HepG2 (cell line): ENCODE results near the gene TAF3. TPM values are rescaled to one million over a fixed set of nuclear protein-coding genes. Genes with fewer than 3 reads are reported as not detected.

Experiments
- AGO2 ChIP-seq: fragments of 200-400 bp; formaldehyde crosslinking; optimal IDR thresholded peaks from 2 replicates; pipeline ENCODE3; 2017; ENCODE audit warnings: mild to moderate bottlenecking, low read depth, low read length, moderate library complexity
- BRD4 ChIP-seq: sonication (generic); formaldehyde crosslinking; IDR thresholded peaks from 2 replicates; pipeline ENCODE4 v1.4.0; 2020; ENCODE audit warnings: missing genetic modification reagents
- FOXK1 ChIP-seq: sonication (generic); formaldehyde crosslinking; IDR thresholded peaks from 2 replicates; pipeline ENCODE4 v1.4.0; 2020; ENCODE audit warnings: low read depth, missing genetic modification reagents, borderline replicate concordance
- KMT2A ChIP-seq: sonication (generic); formaldehyde crosslinking; IDR thresholded peaks from 2 replicates; pipeline ENCODE4 v1.4.0; 2020; ENCODE audit warnings: missing genetic modification reagents
- MEF2D ChIP-seq: sonication (generic); formaldehyde crosslinking; IDR thresholded peaks from 2 replicates; pipeline ENCODE4 v1.5.1; 2020; ENCODE audit warnings: mild to moderate bottlenecking, missing genetic modification reagents
- POLR2A ChIP-seq, 2 experiments: IDR thresholded peaks; 2 replicates each; pipeline ENCODE4 v1.6.1; 2011; ENCODE audit warnings: low read depth in 2 of 2, low read length in 2 of 2, mild to moderate bottlenecking in 1 of 2, moderate library complexity in 1 of 2; ENCODE audit not compliant: insufficient read depth in 1 of 2
- RXRA ChIP-seq: sonication (generic); formaldehyde crosslinking; IDR thresholded peaks from 2 replicates; pipeline ENCODE4 v1.5.1; 2020; ENCODE audit warnings: missing genetic modification reagents
- ZNF18 ChIP-seq: sonication (generic); formaldehyde crosslinking; IDR thresholded peaks from 2 replicates; pipeline ENCODE4 v1.8.0; 2022; ENCODE audit warnings: mild to moderate bottlenecking, missing genetic modification reagents; ENCODE audit not compliant: insufficient replicate concordance
- ZNF281 ChIP-seq: sonication (generic); formaldehyde crosslinking; IDR thresholded peaks from 2 replicates; pipeline ENCODE4 v1.4.0; 2020; ENCODE audit warnings: missing genetic modification reagents, borderline replicate concordance
- ZNF513 ChIP-seq: sonication (generic); formaldehyde crosslinking; conservative IDR thresholded peaks from 2 replicates; pipeline ENCODE4 v1.5.0; 2020; ENCODE audit warnings: missing genetic modification reagents
- ZNF619 ChIP-seq: sonication (generic); formaldehyde crosslinking; IDR thresholded peaks from 2 replicates; pipeline ENCODE4 v1.4.0; 2020; ENCODE audit warnings: mild to moderate bottlenecking, missing genetic modification reagents
- ZNF674 ChIP-seq: sonication (generic); formaldehyde crosslinking; IDR thresholded peaks from 2 replicates; pipeline ENCODE4 v1.5.0; 2020; ENCODE audit warnings: low read depth, mild to moderate bottlenecking, missing genetic modification reagents
- ZNF749 ChIP-seq: sonication (generic); formaldehyde crosslinking; IDR thresholded peaks from 2 replicates; pipeline ENCODE4 v1.8.0; 2022; ENCODE audit warnings: mild to moderate bottlenecking, missing genetic modification reagents, moderate library complexity, borderline replicate concordance
- polyA plus RNA-seq, 8 experiments: library from polyadenylated mRNA; depleted of rRNA in 3 of 8; stranded (reverse) in 7 of 8; unstranded in 1 of 8; fragments of >200 nt; fragmentation: Illumina TruSeq in 4 of 8; extraction: Trizol in 4 of 8; gene quantifications; 2 replicates each; pipeline versions ENCODE4 v1.2.1 to v1.2.3, GENCODE V29; 2011 to 2016; ENCODE audit warnings: low read depth in 4 of 8, missing spikeins in 1 of 8, mixed read lengths in 1 of 8; ENCODE audit not compliant: insufficient read depth in 1 of 8
- total RNA-seq, 5 experiments: library from RNA; depleted of rRNA; stranded (reverse); fragments of >200 nt; fragmentation: Illumina TruSeq; extraction: Trizol; gene quantifications; 2 replicates each; pipeline ENCODE4 v1.2.3, GENCODE V29; 2016; ENCODE audit warnings: low read depth in 1 of 5
- TF ChIP-seq, protein P1 (sequence below): sonication (generic); formaldehyde crosslinking; IDR thresholded peaks from 2 replicates; pipeline ENCODE4 v1.4.0; 2020; ENCODE audit warnings: missing genetic modification reagents

TAF3 gene
- total and polyA plus RNA-seq, 2 of the 13 experiments (the other 11 are each of a cell fraction or from before 2014, with no cell fraction given), result 1.7 to 2.9 TPM

- TF ChIP-seq AGO2 (peak; percentile 73), ZNF619 (CRISPR knock-in tag) (peak; percentile 84; the same call in 1 of the 2 replicates), KMT2A (peak; percentile 86), MEF2D (CRISPR knock-in tag) (peak; percentile 77), ZNF513 (no peak), FOXK1 (CRISPR knock-in tag) (peak; percentile 37; the same call in 1 of the 2 replicates), ZNF749 (CRISPR knock-in tag) (peak; percentile 57; the same call in 1 of the 2 replicates), POLR2A (IDR thresholded peaks at IDR 0.05; ENCODE audit: insufficient read depth in 1 of 2, low read depth in 2 of 2, low read length in 2 of 2) (peak; percentile 90 to 96), ZNF674 (CRISPR knock-in tag) (no peak), RXRA (no peak), BRD4 (0 out of 2 replicates have a peak, but pooled peaks have one; percentile 54), ZNF18 (CRISPR knock-in tag) (no peak), ZNF281 (CRISPR knock-in tag) (no peak)
- TF ChIP-seq, protein P1, sequence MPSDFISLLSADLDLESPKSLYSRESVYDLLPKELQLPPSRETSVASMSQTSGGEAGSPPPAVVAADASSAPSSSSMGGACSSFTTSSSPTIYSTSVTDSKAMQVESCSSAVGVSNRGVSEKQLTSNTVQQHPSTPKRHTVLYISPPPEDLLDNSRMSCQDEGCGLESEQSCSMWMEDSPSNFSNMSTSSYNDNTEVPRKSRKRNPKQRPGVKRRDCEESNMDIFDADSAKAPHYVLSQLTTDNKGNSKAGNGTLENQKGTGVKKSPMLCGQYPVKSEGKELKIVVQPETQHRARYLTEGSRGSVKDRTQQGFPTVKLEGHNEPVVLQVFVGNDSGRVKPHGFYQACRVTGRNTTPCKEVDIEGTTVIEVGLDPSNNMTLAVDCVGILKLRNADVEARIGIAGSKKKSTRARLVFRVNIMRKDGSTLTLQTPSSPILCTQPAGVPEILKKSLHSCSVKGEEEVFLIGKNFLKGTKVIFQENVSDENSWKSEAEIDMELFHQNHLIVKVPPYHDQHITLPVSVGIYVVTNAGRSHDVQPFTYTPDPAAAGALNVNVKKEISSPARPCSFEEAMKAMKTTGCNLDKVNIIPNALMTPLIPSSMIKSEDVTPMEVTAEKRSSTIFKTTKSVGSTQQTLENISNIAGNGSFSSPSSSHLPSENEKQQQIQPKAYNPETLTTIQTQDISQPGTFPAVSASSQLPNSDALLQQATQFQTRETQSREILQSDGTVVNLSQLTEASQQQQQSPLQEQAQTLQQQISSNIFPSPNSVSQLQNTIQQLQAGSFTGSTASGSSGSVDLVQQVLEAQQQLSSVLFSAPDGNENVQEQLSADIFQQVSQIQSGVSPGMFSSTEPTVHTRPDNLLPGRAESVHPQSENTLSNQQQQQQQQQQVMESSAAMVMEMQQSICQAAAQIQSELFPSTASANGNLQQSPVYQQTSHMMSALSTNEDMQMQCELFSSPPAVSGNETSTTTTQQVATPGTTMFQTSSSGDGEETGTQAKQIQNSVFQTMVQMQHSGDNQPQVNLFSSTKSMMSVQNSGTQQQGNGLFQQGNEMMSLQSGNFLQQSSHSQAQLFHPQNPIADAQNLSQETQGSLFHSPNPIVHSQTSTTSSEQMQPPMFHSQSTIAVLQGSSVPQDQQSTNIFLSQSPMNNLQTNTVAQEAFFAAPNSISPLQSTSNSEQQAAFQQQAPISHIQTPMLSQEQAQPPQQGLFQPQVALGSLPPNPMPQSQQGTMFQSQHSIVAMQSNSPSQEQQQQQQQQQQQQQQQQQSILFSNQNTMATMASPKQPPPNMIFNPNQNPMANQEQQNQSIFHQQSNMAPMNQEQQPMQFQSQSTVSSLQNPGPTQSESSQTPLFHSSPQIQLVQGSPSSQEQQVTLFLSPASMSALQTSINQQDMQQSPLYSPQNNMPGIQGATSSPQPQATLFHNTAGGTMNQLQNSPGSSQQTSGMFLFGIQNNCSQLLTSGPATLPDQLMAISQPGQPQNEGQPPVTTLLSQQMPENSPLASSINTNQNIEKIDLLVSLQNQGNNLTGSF (CRISPR knock-in tag), result no peak
These were observed 30.3 kb upstream of the TAF3 start, which contains the start of the genes ATP5F1C and KIN (continued) for GRCh38 chr10:7787857-7788638.
